Neural cell (in vitro differentiated cells): ENCODE measurements around the gene NDUFA9. TPM values are rescaled to one million over a fixed set of nuclear protein-coding genes. Genes with fewer than 3 reads are reported as not detected.

Experiments used
- H2AFZ ChIP-seq: fragments of 200-600, 300-800 bp; sonication (generic), shearing (Covaris generic); 2 replicates; pipeline ENCODE4 v1.6.0; 2014; ENCODE audit warnings: low read depth, mild to moderate bottlenecking, antibody characterized with exemption, low read length, moderate library complexity
- H3F3A ChIP-seq: fragments of 200-600 bp; shearing (Covaris generic); 2 replicates; pipeline ENCODE4 v1.6.1; 2016; ENCODE audit warnings: mild to moderate bottlenecking, moderate library complexity, mixed read lengths, antibody characterized with exemption, low read length; ENCODE audit not compliant: insufficient read depth, poor library complexity, severe bottlenecking
- H3K27ac ChIP-seq: fragments of 200-600, 300-800 bp; sonication (generic), shearing (Covaris generic); 2 replicates; pipeline ENCODE4 v1.5.1; 2014; ENCODE audit warnings: mild to moderate bottlenecking, low read length, moderate library complexity
- H3K27me3 ChIP-seq: fragments of 300-800, 200-600 bp; sonication (generic), shearing (Covaris generic); 2 replicates; pipeline ENCODE4 v1.6.0; 2014; ENCODE audit warnings: mild to moderate bottlenecking, low read depth, low read length, moderate library complexity; ENCODE audit not compliant: insufficient read depth
- H3K36me3 ChIP-seq: fragments of 300-800, 200-600 bp; sonication (generic), shearing (Covaris generic); 2 replicates; pipeline ENCODE4 v1.5.1; 2014; ENCODE audit warnings: mild to moderate bottlenecking, antibody characterized with exemption, low read length, moderate library complexity; ENCODE audit not compliant: insufficient read depth
- H3K4me2 ChIP-seq: fragments of 300-800, 200-600 bp; sonication (generic), shearing (Covaris generic); 2 replicates; pipeline ENCODE4 v1.6.0; 2014; ENCODE audit warnings: mild to moderate bottlenecking, low read length
- H3K4me3 ChIP-seq: fragments of 300-800, 200-600 bp; sonication (generic), shearing (Covaris generic); 2 replicates; pipeline ENCODE4 v1.5.1; 2014; ENCODE audit warnings: mild to moderate bottlenecking, low read length, moderate library complexity
- H3K79me2 ChIP-seq: fragments of 200-600 bp; shearing (Covaris generic); replicated peaks from 2 replicates; pipeline ENCODE4 v1.6.0; 2014; ENCODE audit warnings: mild to moderate bottlenecking, low read length, moderate library complexity; ENCODE audit not compliant: insufficient read depth
- H3K9ac ChIP-seq: fragments of 300-800, 200-600 bp; sonication (generic), shearing (Covaris generic); 2 replicates; pipeline ENCODE4 v1.6.1; 2016; ENCODE audit warnings: mild to moderate bottlenecking, low read length, mixed read lengths
- H3K9me2 ChIP-seq: fragments of 200-600 bp; shearing (Covaris generic); 2 replicates; pipeline ENCODE4 v1.6.1; 2016; ENCODE audit warnings: mild to moderate bottlenecking, low read length, mixed read lengths; ENCODE audit not compliant: insufficient read depth
- H3K9me3 ChIP-seq: fragments of 200-600, 300-800 bp; sonication (generic), shearing (Covaris generic); 2 replicates; pipeline ENCODE4 v1.6.1; 2016; ENCODE audit warnings: mild to moderate bottlenecking, mixed run types, low read length, moderate library complexity, mixed read lengths
- H4K20me1 ChIP-seq: fragments of 200-600 bp; shearing (Covaris generic); 2 replicates; pipeline ENCODE4 v1.6.1; 2016; ENCODE audit warnings: mild to moderate bottlenecking, mixed run types; ENCODE audit not compliant: insufficient read depth
- CTCF ChIP-seq: fragments of 450-650 bp; IDR thresholded peaks from 2 replicates; pipeline ENCODE4 v1.5.1; 2014; ENCODE audit warnings: antibody characterized with exemption, mild to moderate bottlenecking, moderate library complexity; ENCODE audit not compliant: poor library complexity, severe bottlenecking
- EP300 ChIP-seq: fragments of 450-650 bp; conservative IDR thresholded peaks from 2 replicates; pipeline ENCODE4 v1.6.1; 2014; ENCODE audit warnings: antibody characterized with exemption, mild to moderate bottlenecking, moderate library complexity; ENCODE audit not compliant: poor library complexity, severe bottlenecking
- EZH2 ChIP-seq: fragments of 200-600, 300-800 bp; shearing (Covaris generic), sonication (generic); IDR thresholded peaks from 2 replicates; pipeline ENCODE4 v1.6.1; 2014; ENCODE audit warnings: antibody characterized with exemption, low read length, borderline replicate concordance, mild to moderate bottlenecking; ENCODE audit not compliant: insufficient read depth, poor library complexity, severe bottlenecking
- MXI1 ChIP-seq: fragments of 450-650 bp; conservative IDR thresholded peaks from 2 replicates; pipeline ENCODE4 v1.6.1; 2014; ENCODE audit warnings: antibody characterized with exemption, mild to moderate bottlenecking; ENCODE audit not compliant: poor library complexity, severe bottlenecking
- POLR2AphosphoS5 ChIP-seq: IDR thresholded peaks from 2 replicates; pipeline ENCODE4 v1.6.1; 2012
- RAD21 ChIP-seq: fragments of 450-650 bp; conservative IDR thresholded peaks from 2 replicates; pipeline ENCODE4 v1.6.1; 2014; ENCODE audit warnings: antibody characterized with exemption, mild to moderate bottlenecking, moderate library complexity
- REST ChIP-seq: IDR thresholded peaks from 2 replicates; pipeline ENCODE4 v1.6.1; 2012; ENCODE audit warnings: borderline replicate concordance
- SMC3 ChIP-seq: fragments of 450-650 bp; conservative IDR thresholded peaks from 2 replicates; pipeline ENCODE4 v1.6.1; 2014; ENCODE audit warnings: antibody characterized with exemption, mild to moderate bottlenecking, moderate library complexity; ENCODE audit not compliant: poor library complexity
- TAF1 ChIP-seq: IDR thresholded peaks from 2 replicates; pipeline ENCODE4 v1.6.1; 2012; ENCODE audit warnings: low read depth
- polyA plus RNA-seq: library from polyadenylated mRNA; depleted of rRNA; stranded (reverse); fragments of >200 nt; gene quantifications from 2 replicates; pipeline ENCODE4 v1.2.3, GENCODE V29; 2014

The NDUFA9 gene
- polyA plus RNA-seq, 1 donor from 2014 or later = 73.3 TPM

GRCh38 chr12:4603946-4604345 lies 45.0 kb upstream of the NDUFA9 start:
- Histone ChIP-seq H3K27ac (no peak overlapping the region), H3K27me3 (no peaks in the 10 kb centered on the region), H3K36me3 (no peaks in the 10 kb centered on the region), H2AFZ (no peak overlapping the region), H3K4me2 (no peak overlapping the region), H3K4me3 (no peak overlapping the region), H3K9me3 (no peaks in the 10 kb centered on the region), H3K9me2 (no peaks in the 10 kb centered on the region), H3K79me2 (peaks cover 4% of the 10 kb centered on the region), H3K9ac (no peak overlapping the region), H4K20me1 (no peaks in the 10 kb centered on the region), H3F3A (no peaks in the 10 kb centered on the region)
- TF ChIP-seq MXI1 (no peak), EP300 (no peak), SMC3 (no peak), TAF1 (no peak), RAD21 (no peak), POLR2AphosphoS5 (no peak), REST (no peak), EZH2 (no peak), CTCF (no peak)

- TF ChIP-seq POLR2AphosphoS5 = no peak
- TF ChIP-seq EZH2 = no peak
- peak; percentile 64 for TF ChIP-seq MXI1
- peak; percentile 80 for TF ChIP-seq CTCF
- no peak for TF ChIP-seq TAF1
- peak; percentile 27 for TF ChIP-seq SMC3
- TF ChIP-seq RAD21 = peak; percentile 44
- TF ChIP-seq REST = no peak
- H3K9me2 ChIP-seq = no peaks in the 10 kb centered on the region
- H3K27ac ChIP-seq = no peak overlapping the region
- peak overlapping the region; percentile 67 for H3K4me3 ChIP-seq
- H3K4me2 ChIP-seq = peak overlapping the region; percentile 46
- peaks cover 4% of the 10 kb centered on the region for H3K79me2 ChIP-seq
- H3F3A ChIP-seq = no peaks in the 10 kb centered on the region
- no peaks in the 10 kb centered on the region for H3K36me3 ChIP-seq
- no peaks in the 10 kb centered on the region for H3K9me3 ChIP-seq
- peak overlapping the region; percentile 25 for H3K9ac ChIP-seq
- H2AFZ ChIP-seq = peak overlapping the region; percentile 24
- H3K27me3 ChIP-seq = no peaks in the 10 kb centered on the region
- H4K20me1 ChIP-seq = no peaks in the 10 kb centered on the region
Observed at GRCh38 chr12:4604684-4605193, 44.2 kb upstream of the NDUFA9 start.
